ENCODE data around the gene NRTN. TPM values are rescaled to one million over a fixed set of nuclear protein-coding genes. Genes with fewer than 3 reads are reported as not detected.

The NRTN gene
- total RNA-seq, 1 donor: not detected

GRCh38 chr19:5806905-5807304, 2.0 kb downstream of the NRTN start:
- no peak for DNase-seq (ENCODE audit: low read depth)
- TF ChIP-seq CTCF (IDR thresholded peaks at IDR 0.05; ENCODE audit: insufficient read depth, low read depth, low read length): no peak
- H3K4me3 ChIP-seq (ENCODE audit: low read depth, low read length): no peak overlapping the region

- TF ChIP-seq CTCF (IDR thresholded peaks at IDR 0.05; ENCODE audit: insufficient read depth, low read depth, low read length): no peak
- no peak for DNase-seq (ENCODE audit: low read depth)
- no peak overlapping the region for H3K4me3 ChIP-seq (ENCODE audit: low read depth, low read length)
These were observed 3.4 kb downstream of the NRTN start for GRCh38 chr19:5808120-5808816.

GRCh38 chr19:5809053-5809452, 4.2 kb downstream of the NRTN start:
- TF ChIP-seq CTCF (IDR thresholded peaks at IDR 0.05; ENCODE audit: insufficient read depth, low read depth, low read length): no peak
- H3K4me3 ChIP-seq (ENCODE audit: low read depth, low read length): no peak overlapping the region
- DNase-seq (ENCODE audit: low read depth): no peak

- TF ChIP-seq CTCF (IDR thresholded peaks at IDR 0.05; ENCODE audit: insufficient read depth, low read depth, low read length): no peak
- H3K4me3 ChIP-seq (ENCODE audit: low read depth, low read length): no peak overlapping the region
- no peak for DNase-seq (ENCODE audit: low read depth)
These were observed 4.6 kb downstream of the NRTN start for GRCh38 chr19:5809469-5809868.

GRCh38 chr19:5811117-5811516, 6.2 kb downstream of the NRTN start:
- TF ChIP-seq CTCF (IDR thresholded peaks at IDR 0.05; ENCODE audit: insufficient read depth, low read depth, low read length): no peak
- DNase-seq (ENCODE audit: low read depth): no peak

GRCh38 chr19:5814123-5814851, 9.4 kb downstream of the NRTN start:
- TF ChIP-seq CTCF (IDR thresholded peaks at IDR 0.05; ENCODE audit: insufficient read depth, low read depth, low read length): no peak
- DNase-seq (ENCODE audit: low read depth): no peak
- H3K4me3 ChIP-seq (ENCODE audit: low read depth, low read length): no peak overlapping the region

More at GRCh38 chr19:5811117-5811516, 6.2 kb downstream of the NRTN start:
- H3K4me3 ChIP-seq (ENCODE audit: low read depth, low read length): no peak overlapping the region

All from fibroblast of villous mesenchyme (primary cell).